HG02763 (cell line): ENCODE measurements around the gene C1orf21.

Experiments used
- ATAC-seq: cut with Tn5 transposase; IDR thresholded peaks from one replicate; pipeline ENCODE4 v1.9.1; 2021; ENCODE audit warnings: mild to moderate bottlenecking, moderate library complexity; ENCODE audit not compliant: unreplicated experiment

The C1orf21 gene

GRCh38 chr1:184443624-184444023 lies 56.8 kb downstream of the C1orf21 start:
- no peak for ATAC-seq

GRCh38 chr1:184445997-184446396 lies 59.2 kb downstream of the C1orf21 start:
- no peak for ATAC-seq

GRCh38 chr1:184447651-184448185 lies 60.9 kb downstream of the C1orf21 start:
- ATAC-seq: no peak

- ATAC-seq: no peak
Measured at GRCh38 chr1:184449916-184450315, 63.1 kb downstream of the C1orf21 start.

- no peak for ATAC-seq
Measured at GRCh38 chr1:184455786-184456185, 69.0 kb downstream of the C1orf21 start.

GRCh38 chr1:184456189-184456588 lies 69.4 kb downstream of the C1orf21 start:
- ATAC-seq: no peak

- ATAC-seq: no peak
Measured at GRCh38 chr1:184457500-184457899, 70.7 kb downstream of the C1orf21 start.

GRCh38 chr1:184461321-184461720 lies 74.5 kb downstream of the C1orf21 start:
- ATAC-seq: no peak

GRCh38 chr1:184462155-184462554 lies 75.3 kb downstream of the C1orf21 start:
- ATAC-seq: no peak

GRCh38 chr1:184462990-184463389 lies 76.2 kb downstream of the C1orf21 start:
- no peak for ATAC-seq

- no peak for ATAC-seq
Measured at GRCh38 chr1:184463680-184464079, 76.9 kb downstream of the C1orf21 start.

- no peak for ATAC-seq
Measured at GRCh38 chr1:184464757-184465156, 77.9 kb downstream of the C1orf21 start.

GRCh38 chr1:184465489-184466146 lies 78.8 kb downstream of the C1orf21 start:
- ATAC-seq: no peak

GRCh38 chr1:184467295-184467694 lies 80.5 kb downstream of the C1orf21 start:
- no peak for ATAC-seq

- ATAC-seq: no peak
Measured at GRCh38 chr1:184469396-184469795, 82.6 kb downstream of the C1orf21 start.

GRCh38 chr1:184471686-184472085 lies 84.9 kb downstream of the C1orf21 start:
- no peak for ATAC-seq

- no peak for ATAC-seq
Measured at GRCh38 chr1:184472136-184472535, 85.3 kb downstream of the C1orf21 start.

GRCh38 chr1:184473176-184473966 lies 86.5 kb downstream of the C1orf21 start:
- ATAC-seq: no peak

GRCh38 chr1:184476187-184476586 lies 89.4 kb downstream of the C1orf21 start:
- no peak for ATAC-seq

- ATAC-seq: no peak
Measured at GRCh38 chr1:184479435-184480167, 92.8 kb downstream of the C1orf21 start.

- no peak for ATAC-seq
Measured at GRCh38 chr1:184480736-184481135, 93.9 kb downstream of the C1orf21 start.
